Measurements from ENCODE around the gene CENATAC.
"Not testable (repeated sequence)": the region's sequence is repeated elsewhere in the genome, so short reads cannot be mapped to it uniquely, and the experiment has no call there.

The CENATAC gene

GRCh38 chr11:119025978-119026766 lies 28.2 kb downstream of the CENATAC start:
- no peak for DNase-seq (ENCODE audit: low read depth in 1 of 2, low spot score in 1 of 2)

- no peak for DNase-seq (ENCODE audit: low read depth in 1 of 2, low spot score in 1 of 2)
Observed at GRCh38 chr11:119026970-119027369, 29.0 kb downstream of the CENATAC start.

- no peak for DNase-seq (ENCODE audit: low read depth in 1 of 2, low spot score in 1 of 2)
Observed at GRCh38 chr11:119027561-119028345, 29.8 kb downstream of the CENATAC start.

- DNase-seq (ENCODE audit: low read depth in 1 of 2, low spot score in 1 of 2), result no peak
Observed at GRCh38 chr11:119028346-119029068, 30.6 kb downstream of the CENATAC start.

- no peak for DNase-seq (ENCODE audit: low read depth in 1 of 2, low spot score in 1 of 2)
Observed at GRCh38 chr11:119029069-119029339, 31.1 kb downstream of the CENATAC start.

GRCh38 chr11:119029340-119030028 lies 31.5 kb downstream of the CENATAC start:
- no peak for DNase-seq (ENCODE audit: low read depth in 1 of 2, low spot score in 1 of 2)

GRCh38 chr11:119030029-119030328 lies 32.0 kb downstream of the CENATAC start:
- no peak for DNase-seq (ENCODE audit: low read depth in 1 of 2, low spot score in 1 of 2)

GRCh38 chr11:119030329-119031047 lies 32.5 kb downstream of the CENATAC start, which contains the start of gene SLC37A4:
SLC37A4 (minus strand) TSS chr11:119030877.
- DNase-seq (ENCODE audit: low read depth in 1 of 2, low spot score in 1 of 2), result peak; percentile 98 to 100

GRCh38 chr11:119031912-119032280 lies 34.0 kb downstream of the CENATAC start:
- no peak for DNase-seq (ENCODE audit: low read depth in 1 of 2, low spot score in 1 of 2)

GRCh38 chr11:119033421-119033820 lies 35.5 kb downstream of the CENATAC start:
- not testable (repeated sequence) for DNase-seq (ENCODE audit: low read depth in 1 of 2, low spot score in 1 of 2)

GRCh38 chr11:119034813-119035212 lies 36.9 kb downstream of the CENATAC start:
- DNase-seq (ENCODE audit: low read depth in 1 of 2, low spot score in 1 of 2), result no peak

- no peak for DNase-seq (ENCODE audit: low read depth in 1 of 2, low spot score in 1 of 2)
Observed at GRCh38 chr11:119038884-119039283, 40.9 kb downstream of the CENATAC start.

- DNase-seq (ENCODE audit: low read depth in 1 of 2, low spot score in 1 of 2), result not testable (repeated sequence)
Observed at GRCh38 chr11:119039471-119039870, 41.5 kb downstream of the CENATAC start.

GRCh38 chr11:119041821-119042514 lies 44.0 kb downstream of the CENATAC start:
- no peak for DNase-seq (ENCODE audit: low read depth in 1 of 2, low spot score in 1 of 2)

- no peak for DNase-seq (ENCODE audit: low read depth in 1 of 2, low spot score in 1 of 2)
Observed at GRCh38 chr11:119042927-119043326, 45.0 kb downstream of the CENATAC start.

- no peak for DNase-seq (ENCODE audit: low read depth in 1 of 2, low spot score in 1 of 2)
Observed at GRCh38 chr11:119044708-119045107, 46.8 kb downstream of the CENATAC start.

- no peak for DNase-seq (ENCODE audit: low read depth in 1 of 2, low spot score in 1 of 2)
Observed at GRCh38 chr11:119046489-119046888, 48.6 kb downstream of the CENATAC start.

GRCh38 chr11:119047205-119047604 lies 49.3 kb downstream of the CENATAC start:
- no peak for DNase-seq (ENCODE audit: low read depth in 1 of 2, low spot score in 1 of 2)

- no peak for DNase-seq (ENCODE audit: low read depth in 1 of 2, low spot score in 1 of 2)
Observed at GRCh38 chr11:119048644-119049043, 50.7 kb downstream of the CENATAC start.

- no peak for DNase-seq (ENCODE audit: low read depth in 1 of 2, low spot score in 1 of 2)
Observed at GRCh38 chr11:119049081-119049480, 51.1 kb downstream of the CENATAC start.
